H9 (cell line): Measurements from ENCODE around the gene SBF1. TPM values are rescaled to one million over a fixed set of nuclear protein-coding genes. Genes with fewer than 3 reads are reported as not detected.

ENCODE experiments used
- DNase-seq: peaks from one replicate; pipeline ENCODE4 v3.0.0-alpha.2; 2017
- H2AFZ ChIP-seq: one replicate; pipeline ENCODE4 v1.6.1; 2013; ENCODE audit warnings: mild to moderate bottlenecking, low read length, control low read depth, moderate library complexity
- H2AK5ac ChIP-seq: 2 replicates; pipeline ENCODE4 v1.6.1; 2013; ENCODE audit warnings: low read length, control low read depth, mixed read lengths; ENCODE audit not compliant: insufficient read length
- H2BK120ac ChIP-seq: one replicate; pipeline ENCODE4 v1.6.1; 2013; ENCODE audit warnings: low read depth, mild to moderate bottlenecking, low read length, control low read depth, inconsistent platforms; ENCODE audit not compliant: poor library complexity, severe bottlenecking
- H2BK12ac ChIP-seq: 2 replicates; pipeline ENCODE4 v1.6.1; 2013; ENCODE audit warnings: low read length, control low read depth, mixed read lengths, low read depth; ENCODE audit not compliant: insufficient read length
- H2BK15ac ChIP-seq: 2 replicates; pipeline ENCODE4 v1.6.1; 2013; ENCODE audit warnings: low read depth, low read length, control low read depth
- H2BK20ac ChIP-seq: one replicate; pipeline ENCODE4 v1.6.1; 2013; ENCODE audit warnings: low read depth, mild to moderate bottlenecking, low read length, control low read depth, inconsistent platforms; ENCODE audit not compliant: poor library complexity, severe bottlenecking
- H2BK5ac ChIP-seq: 2 replicates; pipeline ENCODE4 v1.6.1; 2013; ENCODE audit warnings: low read length, control low read depth, mixed read lengths; ENCODE audit not compliant: insufficient read length
- H3K14ac ChIP-seq: 2 replicates; pipeline ENCODE4 v1.6.1; 2013; ENCODE audit warnings: low read length, control low read depth; ENCODE audit not compliant: insufficient read depth
- H3K18ac ChIP-seq: 2 replicates; pipeline ENCODE4 v1.6.1; 2013; ENCODE audit warnings: low read depth, mild to moderate bottlenecking, mixed read lengths, low read length, control low read depth; ENCODE audit not compliant: insufficient read length
- H3K23ac ChIP-seq: 2 replicates; pipeline ENCODE4 v1.6.1; 2013; ENCODE audit warnings: low read length, control low read depth, mixed read lengths, low read depth; ENCODE audit not compliant: insufficient read length
- H3K23me2 ChIP-seq: 2 replicates; pipeline ENCODE4 v1.6.1; 2013; ENCODE audit warnings: low read depth, mild to moderate bottlenecking, mixed read lengths, low read length, control low read depth; ENCODE audit not compliant: insufficient read length, poor library complexity, severe bottlenecking
- H3K27ac ChIP-seq: 2 replicates; pipeline ENCODE4 v1.5.1; 2013; ENCODE audit warnings: low read length, control low read depth, mixed read lengths, low read depth; ENCODE audit not compliant: insufficient read length
- H3K27me3 ChIP-seq: 2 replicates; pipeline ENCODE4 v1.6.1; 2013; ENCODE audit warnings: low read length, control low read depth, inconsistent platforms; ENCODE audit not compliant: insufficient read depth
- H3K4ac ChIP-seq: 2 replicates; pipeline ENCODE4 v1.6.1; 2013; ENCODE audit warnings: low read depth, mild to moderate bottlenecking, control low read depth, inconsistent platforms, low read length, moderate library complexity
- H3K4me1 ChIP-seq: 2 replicates; pipeline ENCODE4 v1.6.1; 2013; ENCODE audit warnings: low read length, control low read depth, inconsistent platforms; ENCODE audit not compliant: insufficient read depth
- H3K4me2 ChIP-seq: 2 replicates; pipeline ENCODE4 v1.6.1; 2013; ENCODE audit warnings: low read length, control low read depth, mixed read lengths; ENCODE audit not compliant: insufficient read length, insufficient read depth
- H3K56ac ChIP-seq: 2 replicates; pipeline ENCODE4 v1.6.1; 2013; ENCODE audit warnings: low read depth, mild to moderate bottlenecking, mixed read lengths, low read length, control low read depth; ENCODE audit not compliant: insufficient read length
- H3K79me1 ChIP-seq: 2 replicates; pipeline ENCODE4 v1.6.1; 2013; ENCODE audit warnings: low read depth, mild to moderate bottlenecking, moderate library complexity, low read length, control low read depth, inconsistent platforms; ENCODE audit not compliant: insufficient read depth, poor library complexity, severe bottlenecking
- H3K79me2 ChIP-seq: 2 replicates; pipeline ENCODE4 v1.6.1; 2013; ENCODE audit warnings: low read length, control low read depth, inconsistent platforms; ENCODE audit not compliant: insufficient read depth
- H3K9ac ChIP-seq: 2 replicates; pipeline ENCODE4 v1.6.1; 2013; ENCODE audit warnings: low read length, control low read depth, mixed read lengths; ENCODE audit not compliant: insufficient read length; ENCODE audit errors: extremely low read depth
- H3K9me3 ChIP-seq: one replicate; pipeline ENCODE4 v1.6.1; 2013; ENCODE audit warnings: low read depth, low read length, inconsistent platforms; ENCODE audit not compliant: control insufficient read depth
- H3T11ph ChIP-seq: one replicate; pipeline ENCODE4 v1.6.1; 2013; ENCODE audit warnings: mild to moderate bottlenecking, low read length, control low read depth, inconsistent platforms
- H4K20me1 ChIP-seq: one replicate; pipeline ENCODE4 v1.6.1; 2013; ENCODE audit not compliant: control insufficient read depth, insufficient read length, insufficient read depth
- H4K5ac ChIP-seq: 2 replicates; pipeline ENCODE4 v1.6.1; 2013; ENCODE audit warnings: low read depth, mild to moderate bottlenecking, mixed read lengths, low read length, control low read depth; ENCODE audit not compliant: insufficient read length
- H4K8ac ChIP-seq: replicated peaks from 2 replicates; pipeline ENCODE4 v1.6.1; 2013; ENCODE audit warnings: low read length, control low read depth, mixed read lengths, low read depth; ENCODE audit not compliant: insufficient read length
- H4K91ac ChIP-seq: 2 replicates; pipeline ENCODE4 v1.6.1; 2013; ENCODE audit warnings: low read depth, mild to moderate bottlenecking, moderate library complexity, mixed read lengths, low read length, control low read depth; ENCODE audit not compliant: insufficient read length
- H3K27ac Mint-ChIP-seq, 3 experiments: 2 replicates in 2 of 3; 3 replicates in 1 of 3; pipeline ENCODE4 v1.8.0; 2020 to 2021; ENCODE audit warnings: mixed read lengths in 3 of 3, mild to moderate bottlenecking in 1 of 3, moderate library complexity in 1 of 3
- H3K27me3 Mint-ChIP-seq: 2 replicates; pipeline ENCODE4 v1.8.0; 2021; ENCODE audit warnings: low read depth, mild to moderate bottlenecking, moderate library complexity, mixed read lengths
- H3K36me3 Mint-ChIP-seq, 3 experiments: 2 replicates in 2 of 3; 3 replicates in 1 of 3; pipeline ENCODE4 v1.8.0; 2020 to 2021; ENCODE audit warnings: low read depth in 3 of 3, mixed read lengths in 3 of 3; ENCODE audit not compliant: insufficient read depth in 1 of 3
- H3K4me1 Mint-ChIP-seq, 2 experiments: 2 replicates each; pipeline ENCODE4 v1.8.0; 2020; ENCODE audit warnings: mixed read lengths in 2 of 2
- H3K4me3 Mint-ChIP-seq, 2 experiments: 2 replicates in 1 of 2; 3 replicates in 1 of 2; pipeline ENCODE4 v1.8.0; 2020 to 2021; ENCODE audit warnings: mild to moderate bottlenecking in 2 of 2, mixed read lengths in 2 of 2, moderate library complexity in 1 of 2
- H3K9me3 Mint-ChIP-seq, 2 experiments: 2 replicates in 1 of 2; 3 replicates in 1 of 2; pipeline ENCODE4 v1.8.0; 2020; ENCODE audit warnings: mild to moderate bottlenecking in 2 of 2, mixed read lengths in 2 of 2, moderate library complexity in 1 of 2
- CTCF ChIP-seq: fragments of 200-600 bp; sonication (generic); conservative IDR thresholded peaks from 3 replicates; pipeline ENCODE4 v1.8.0; 2021; ENCODE audit warnings: antibody characterized with exemption, mild to moderate bottlenecking
- WGBS: extraction: QIAGEN DNeasy Blood & Tissue Kit; methylation state at CpG from one replicate; pipeline ENCODE4 v1.1.7; 2013; ENCODE audit warnings: missing lambda C conversion rate, low lambda C conversion rate, mixed read lengths; ENCODE audit not compliant: insufficient read length; ENCODE audit errors: extremely low coverage; 5-methylcytosine and 5-hydroxymethylcytosine counted together
- total RNA-seq: library from RNA; stranded (reverse); gene quantifications from 2 replicates; pipeline ENCODE4 v1.2.1, GENCODE V29; 2021

The SBF1 gene
- total RNA-seq, 1 experiment from 2014 or later, result 69.8 TPM

GRCh38 chr22:50439871-50440331, 34.9 kb downstream of the SBF1 start:
- H4K91ac ChIP-seq, result no peak overlapping the region
- no peak overlapping the region for H4K8ac ChIP-seq
- H3K27ac ChIP-seq, result no peak overlapping the region
- H3K23ac ChIP-seq, result no peak overlapping the region
- no peaks in the 10 kb centered on the region for H3K4me1 ChIP-seq
- no peak overlapping the region for H3K4ac ChIP-seq
- H2BK12ac ChIP-seq, result no peak overlapping the region
- no peak overlapping the region; the same call in 1 of the 2 replicates for H3K14ac ChIP-seq
- TF ChIP-seq CTCF, result no peak
- no peaks in the 10 kb centered on the region for H4K20me1 ChIP-seq
- H3K4me2 ChIP-seq, result no peak overlapping the region
- H3K56ac ChIP-seq, result no peak overlapping the region
- no peak overlapping the region for H2AFZ ChIP-seq
- WGBS, result no CpG with 5 or more reads among the region's 10 CpGs
- H2BK15ac ChIP-seq, result no peak overlapping the region
- H3K79me2 ChIP-seq, result no peaks in the 10 kb centered on the region
- Mint-ChIP-seq H3K27me3 (no peaks in the 10 kb centered on the region), H3K4me1 (peaks cover 0 to under 1% of the 10 kb centered on the region in 2 experiments; a peak in 2 of 4 replicates), H3K36me3 (peaks cover 0 to 43% (median 22%) of the 10 kb centered on the region in 3 experiments; a peak in 6 of 7 replicates), H3K4me3 (no peak overlapping the region), H3K9me3 (no peaks in the 10 kb centered on the region), H3K27ac (no peak overlapping the region)
- H2BK5ac ChIP-seq, result no peak overlapping the region
- H3K9me3 ChIP-seq, result no peaks in the 10 kb centered on the region
- no peak for DNase-seq
- H3K9ac ChIP-seq, result no peak overlapping the region
- no peaks in the 10 kb centered on the region for H3K23me2 ChIP-seq
- no peak overlapping the region for H2BK120ac ChIP-seq
- H3K18ac ChIP-seq, result no peak overlapping the region
- no peak overlapping the region for H2BK20ac ChIP-seq
- no peak overlapping the region for H3T11ph ChIP-seq
- no peaks in the 10 kb centered on the region for H3K79me1 ChIP-seq
- H4K5ac ChIP-seq, result no peak overlapping the region
- no peaks in the 10 kb centered on the region for H3K27me3 ChIP-seq
- H2AK5ac ChIP-seq, result no peak overlapping the region
